DMS114 treated with DMSO at 0.1 percent for 48 hours (cell line): ENCODE measurements around the gene TRMO.

Experiments
- DNase-seq: peaks from one replicate; lab custom pipeline; 2025; ENCODE audit not compliant: unreplicated experiment; lab: John Stamatoyannopoulos, UW

TRMO gene

GRCh38 chr9:97860451-97861147 lies 61.7 kb downstream of the TRMO start:
- DNase-seq, result no peak

- no peak for DNase-seq
Measured at GRCh38 chr9:97859346-97859745, 63.0 kb downstream of the TRMO start.

GRCh38 chr9:97858826-97859225 lies 63.5 kb downstream of the TRMO start:
- no peak for DNase-seq

- no peak for DNase-seq
Measured at GRCh38 chr9:97858393-97858713, 63.9 kb downstream of the TRMO start.

GRCh38 chr9:97857606-97858392 lies 64.5 kb downstream of the TRMO start:
- no peak for DNase-seq

- no peak for DNase-seq
Measured at GRCh38 chr9:97856857-97857605, 65.3 kb downstream of the TRMO start.

GRCh38 chr9:97855899-97856298 lies 66.4 kb downstream of the TRMO start:
- DNase-seq, result no peak

GRCh38 chr9:97855486-97855875 lies 66.8 kb downstream of the TRMO start:
- no peak for DNase-seq

- no peak for DNase-seq
Measured at GRCh38 chr9:97854696-97855485, 67.4 kb downstream of the TRMO start.
